Keratinocyte (primary cell): ENCODE measurements around the gene ARL3.

Source experiments
- EZH2 ChIP-seq: IDR thresholded peaks from one replicate; pipeline ENCODE4 v1.6.1; 2012; ENCODE audit warnings: inconsistent platforms, mild to moderate bottlenecking, low read length, moderate library complexity
- TF ChIP-seq, protein P1 (sequence below), 3 experiments: IDR thresholded peaks in 1 of 3; conservative IDR thresholded peaks in 1 of 3; optimal IDR thresholded peaks in 1 of 3; 2 replicates in 2 of 3; 3 replicates in 1 of 3; pipeline versions ENCODE3 to v1.5.1; 2011; ENCODE audit warnings: low read length in 3 of 3, mild to moderate bottlenecking in 3 of 3, moderate library complexity in 2 of 3, control low read depth in 1 of 3, inconsistent platforms in 1 of 3; ENCODE audit not compliant: insufficient read depth in 2 of 3; ENCODE audit errors: extremely low read depth in 1 of 3

DNA sequence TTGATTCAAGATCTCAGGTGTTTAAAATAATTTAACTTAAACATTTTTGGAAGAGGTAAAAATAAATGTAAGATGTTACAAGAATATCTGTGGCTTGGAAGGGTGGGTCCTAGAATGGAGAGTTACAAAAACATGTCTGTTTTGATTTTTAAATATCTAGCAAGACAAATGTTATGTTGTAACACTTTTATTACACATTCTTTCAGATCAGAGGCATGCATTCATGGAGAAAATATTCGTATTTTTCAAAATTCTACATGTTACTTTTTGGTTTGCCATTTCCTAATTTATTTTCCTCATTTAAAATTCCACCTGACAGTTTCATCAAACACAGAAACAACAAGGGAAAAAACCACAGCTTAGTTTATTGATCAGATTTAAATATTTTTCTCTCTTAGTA lies 39.5 kb upstream of the ARL3 start:
- TF ChIP-seq, protein P1, sequence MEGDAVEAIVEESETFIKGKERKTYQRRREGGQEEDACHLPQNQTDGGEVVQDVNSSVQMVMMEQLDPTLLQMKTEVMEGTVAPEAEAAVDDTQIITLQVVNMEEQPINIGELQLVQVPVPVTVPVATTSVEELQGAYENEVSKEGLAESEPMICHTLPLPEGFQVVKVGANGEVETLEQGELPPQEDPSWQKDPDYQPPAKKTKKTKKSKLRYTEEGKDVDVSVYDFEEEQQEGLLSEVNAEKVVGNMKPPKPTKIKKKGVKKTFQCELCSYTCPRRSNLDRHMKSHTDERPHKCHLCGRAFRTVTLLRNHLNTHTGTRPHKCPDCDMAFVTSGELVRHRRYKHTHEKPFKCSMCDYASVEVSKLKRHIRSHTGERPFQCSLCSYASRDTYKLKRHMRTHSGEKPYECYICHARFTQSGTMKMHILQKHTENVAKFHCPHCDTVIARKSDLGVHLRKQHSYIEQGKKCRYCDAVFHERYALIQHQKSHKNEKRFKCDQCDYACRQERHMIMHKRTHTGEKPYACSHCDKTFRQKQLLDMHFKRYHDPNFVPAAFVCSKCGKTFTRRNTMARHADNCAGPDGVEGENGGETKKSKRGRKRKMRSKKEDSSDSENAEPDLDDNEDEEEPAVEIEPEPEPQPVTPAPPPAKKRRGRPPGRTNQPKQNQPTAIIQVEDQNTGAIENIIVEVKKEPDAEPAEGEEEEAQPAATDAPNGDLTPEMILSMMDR (optimal IDR thresholded peaks at IDR 0.05 in 1 of 3, IDR thresholded peaks at IDR 0.05 in 1 of 3, conservative IDR thresholded peaks at IDR 0.05 in 1 of 3; ENCODE audit: extremely low read depth in 1 of 3, insufficient read depth in 2 of 3, low read length in 3 of 3): no peak
- TF ChIP-seq EZH2: no peak
